PC-3 (cell line): ENCODE measurements around the gene CENPC.

ENCODE experiments used
- EZH2 ChIP-seq: fragments of 300-600 bp; sonication (generic); IDR thresholded peaks from one replicate; pipeline ENCODE4 v1.6.1; 2017; ENCODE audit warnings: antibody characterized with exemption, mild to moderate bottlenecking, low read length; ENCODE audit not compliant: unreplicated experiment
- TF ChIP-seq, protein P1 (sequence below): fragments of 300-600 bp; sonication (generic); conservative IDR thresholded peaks from 2 replicates; pipeline ENCODE4 v1.5.1; 2017; ENCODE audit warnings: antibody characterized with exemption, low read depth, mild to moderate bottlenecking, low read length

DNA sequence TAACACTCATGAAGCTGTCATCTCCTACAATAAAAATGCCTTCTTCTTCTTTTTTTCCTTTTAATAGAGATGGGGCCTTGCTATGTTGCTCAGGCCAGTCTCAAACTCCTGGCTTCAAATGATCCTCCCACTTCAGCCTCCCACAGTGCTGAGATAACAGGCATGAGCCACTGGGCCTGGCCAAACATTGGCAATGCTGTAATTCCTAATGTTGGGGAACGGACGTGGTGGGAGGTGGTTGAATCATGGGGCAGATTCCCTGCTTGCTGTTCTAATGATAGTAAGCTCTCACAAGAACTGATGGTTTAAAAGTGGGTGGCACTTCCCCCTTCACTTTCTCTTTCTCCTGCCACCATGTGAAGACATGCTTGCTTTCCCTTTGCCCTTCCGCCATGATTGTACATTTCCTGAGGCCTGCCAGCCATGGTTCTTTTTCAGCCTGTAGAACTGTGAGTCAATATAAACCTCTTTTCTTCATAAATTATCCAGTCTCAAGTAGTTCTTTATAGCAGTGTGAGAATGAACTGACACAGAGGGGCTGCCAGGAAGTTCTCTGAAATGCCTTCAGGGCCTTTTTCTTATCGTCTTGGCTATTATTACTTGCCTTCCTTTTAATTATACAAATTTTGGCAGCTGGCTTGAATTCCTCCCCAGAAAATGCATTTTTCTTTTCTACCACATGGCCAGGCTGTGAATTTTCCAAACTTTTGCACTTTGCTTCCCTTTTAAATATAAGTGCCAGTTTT is 93.0 kb downstream of the CENPC start:
- TF ChIP-seq, protein P1, sequence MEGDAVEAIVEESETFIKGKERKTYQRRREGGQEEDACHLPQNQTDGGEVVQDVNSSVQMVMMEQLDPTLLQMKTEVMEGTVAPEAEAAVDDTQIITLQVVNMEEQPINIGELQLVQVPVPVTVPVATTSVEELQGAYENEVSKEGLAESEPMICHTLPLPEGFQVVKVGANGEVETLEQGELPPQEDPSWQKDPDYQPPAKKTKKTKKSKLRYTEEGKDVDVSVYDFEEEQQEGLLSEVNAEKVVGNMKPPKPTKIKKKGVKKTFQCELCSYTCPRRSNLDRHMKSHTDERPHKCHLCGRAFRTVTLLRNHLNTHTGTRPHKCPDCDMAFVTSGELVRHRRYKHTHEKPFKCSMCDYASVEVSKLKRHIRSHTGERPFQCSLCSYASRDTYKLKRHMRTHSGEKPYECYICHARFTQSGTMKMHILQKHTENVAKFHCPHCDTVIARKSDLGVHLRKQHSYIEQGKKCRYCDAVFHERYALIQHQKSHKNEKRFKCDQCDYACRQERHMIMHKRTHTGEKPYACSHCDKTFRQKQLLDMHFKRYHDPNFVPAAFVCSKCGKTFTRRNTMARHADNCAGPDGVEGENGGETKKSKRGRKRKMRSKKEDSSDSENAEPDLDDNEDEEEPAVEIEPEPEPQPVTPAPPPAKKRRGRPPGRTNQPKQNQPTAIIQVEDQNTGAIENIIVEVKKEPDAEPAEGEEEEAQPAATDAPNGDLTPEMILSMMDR: no peak
- no peak for TF ChIP-seq EZH2
